CD4-positive, alpha-beta memory T cell (primary cell): ENCODE data around the gene ASIC5. TPM values are rescaled to one million over a fixed set of nuclear protein-coding genes. Genes with fewer than 3 reads are reported as not detected.

ENCODE experiments used
- CTCF ChIA-PET: fragments of 350-600 bp; sonication (Branson Sonifier 250); formaldehyde crosslinking; loops from one replicate; lab custom pipeline; 2021; ENCODE audit warnings: inconsistent platforms; ENCODE audit not compliant: partially characterized antibody; lab: Charles Lee
- POLR2A ChIA-PET: fragments of 350-600 bp; sonication (Branson Sonifier 250); formaldehyde crosslinking; loops from one replicate; lab custom pipeline; 2021; ENCODE audit not compliant: partially characterized antibody; lab: Charles Lee
- DNase-seq, 5 donors: peaks; one replicate each; pipeline versions ENCODE4 v3.0.0 to v3.0.0-alpha.2; 2020 to 2022; ENCODE audit warnings: mixed read lengths in 1 of 5
- H3K27ac ChIP-seq: one replicate; pipeline ENCODE4 v1.7.0; 2013; ENCODE audit warnings: low read depth, low read length
- H3K27me3 ChIP-seq: 2 replicates; pipeline ENCODE4 v1.7.0; 2013; ENCODE audit warnings: mild to moderate bottlenecking, low read length, moderate library complexity; ENCODE audit not compliant: insufficient read depth
- H3K36me3 ChIP-seq: 2 replicates; pipeline ENCODE4 v1.7.0; 2013; ENCODE audit warnings: mild to moderate bottlenecking, low read length, moderate library complexity; ENCODE audit not compliant: insufficient read depth
- H3K4me1 ChIP-seq: 2 replicates; pipeline ENCODE4 v1.7.0; 2013; ENCODE audit warnings: mild to moderate bottlenecking, low read length, moderate library complexity; ENCODE audit not compliant: insufficient read depth
- H3K4me3 ChIP-seq, 2 donors: one replicate each; pipeline ENCODE4 v1.7.0; 2013; ENCODE audit warnings: low read length in 2 of 2, mild to moderate bottlenecking in 1 of 2
- H3K9me3 ChIP-seq, 2 donors: one replicate each; pipeline ENCODE4 v1.7.0; 2013; ENCODE audit warnings: low read length in 2 of 2, control low read depth in 1 of 2; ENCODE audit not compliant: control insufficient read depth in 1 of 2
- H3K27ac Mint-ChIP-seq, 7 donors: one replicate each; pipeline ENCODE4 v1.8.0; 2020 to 2021; ENCODE audit warnings: mixed read lengths in 7 of 7, mild to moderate bottlenecking in 6 of 7, inconsistent platforms in 3 of 7, moderate library complexity in 3 of 7
- H3K27me3 Mint-ChIP-seq, 2 donors: one replicate each; pipeline ENCODE4 v1.8.0; 2020 to 2021; ENCODE audit warnings: mixed read lengths in 2 of 2
- H3K36me3 Mint-ChIP-seq, 2 donors: one replicate each; pipeline ENCODE4 v1.8.0; 2020 to 2021; ENCODE audit warnings: mixed read lengths in 2 of 2, inconsistent platforms in 1 of 2, mild to moderate bottlenecking in 1 of 2
- H3K4me1 Mint-ChIP-seq, 4 donors: one replicate each; pipeline ENCODE4 v1.8.0; 2020 to 2021; ENCODE audit warnings: mixed read lengths in 4 of 4, mild to moderate bottlenecking in 1 of 4
- H3K4me3 Mint-ChIP-seq, 8 donors: one replicate each; pipeline ENCODE4 v1.8.0; 2020 to 2021; ENCODE audit warnings: mixed read lengths in 8 of 8, mild to moderate bottlenecking in 7 of 8, moderate library complexity in 6 of 8, inconsistent platforms in 3 of 8
- H3K9me3 Mint-ChIP-seq, 8 donors: one replicate each; pipeline ENCODE4 v1.8.0; 2020 to 2021; ENCODE audit warnings: mixed read lengths in 8 of 8, mild to moderate bottlenecking in 5 of 8, inconsistent platforms in 3 of 8, moderate library complexity in 1 of 8
- intact Hi-C: fragments of 100-400 bp; cut with micrococcal nuclease; formaldehyde crosslinking; loops from one replicate; pipeline ENCODE4 v1.15.1; 2023
- polyA plus RNA-seq, 2 donors: library from polyadenylated mRNA; unstranded; fragments of 300-500 nt; fragmentation: Illumina TruSeq; gene quantifications; one replicate each; pipeline ENCODE4 v1.2.3, GENCODE V29; 2021
- total RNA-seq, 2 experiments: library from RNA; stranded (reverse); gene quantifications; one replicate each; pipeline ENCODE4 v1.2.3, GENCODE V29; 2021

Gene ASIC5
- total and polyA plus RNA-seq, 4 experiments from 2014 or later, result not detected

DNA sequence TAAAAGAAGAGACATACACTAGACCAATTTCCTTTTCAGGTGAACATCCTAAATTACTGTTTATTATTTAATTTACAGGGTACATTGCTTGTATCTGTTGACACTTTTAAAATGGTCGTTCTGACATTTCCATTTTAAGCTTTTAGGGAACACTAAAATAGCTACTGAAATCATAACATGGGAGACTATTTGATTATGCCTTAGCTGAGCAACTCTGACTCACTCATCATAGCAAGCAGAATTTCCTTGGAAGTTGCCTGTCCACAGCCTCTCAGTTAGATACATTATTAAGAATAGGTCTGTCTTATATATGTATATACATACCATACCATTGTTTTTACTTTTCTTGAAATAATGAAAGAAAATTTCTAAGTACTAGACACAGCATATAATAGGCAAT lies 85.3 kb downstream of the ASIC5 start:
- Mint-ChIP-seq H3K27ac (no peak overlapping the region), H3K4me3 (no peak overlapping the region), H3K9me3 (no peaks in the 10 kb centered on the region), H3K4me1 (no peaks in the 10 kb centered on the region), H3K36me3 (no peaks in the 10 kb centered on the region), H3K27me3 (peaks cover 0 to 3% of the 10 kb centered on the region in 2 donors)
- no peak overlapping the region for H3K4me3 ChIP-seq
- no peaks in the 10 kb centered on the region for H3K4me1 ChIP-seq
- no peaks in the 10 kb centered on the region for H3K36me3 ChIP-seq
- H3K27ac ChIP-seq, result no peak overlapping the region
- intact Hi-C loops, result loop anchor here (10.0 kb wide), 1 partner anchor 1226 kb away; the partner anchor contains the start of gene PLRG1
- no peaks in the 10 kb centered on the region for H3K27me3 ChIP-seq
- ChIA-PET CTCF (no interaction called here), POLR2A (no interaction called here)
- DNase-seq, result no peak
- no peaks in the 10 kb centered on the region for H3K9me3 ChIP-seq

Other genes with a start within 250 kb of the ASIC5 start
- not detected for gene GUCY1A1, start 199.4 kb downstream of the ASIC5 start, total RNA-seq
- gene GUCY1A1, start 199.4 kb downstream of the ASIC5 start, polyA plus RNA-seq, result not detected
- gene GUCY1B1, start 107.3 kb downstream of the ASIC5 start, total RNA-seq, result not detected
- not detected for gene GUCY1B1, start 107.3 kb downstream of the ASIC5 start, polyA plus RNA-seq
- not detected for gene TDO2, start 37.4 kb upstream of the ASIC5 start, total RNA-seq
- gene TDO2, start 37.4 kb upstream of the ASIC5 start, polyA plus RNA-seq, result not detected
- gene CTSO, start 87.6 kb upstream of the ASIC5 start, total RNA-seq, result 10 to 100 TPM; 12.9 to 13.1 TPM
- 10 to 100 TPM; 28.5 to 44.0 TPM for gene CTSO, start 87.6 kb upstream of the ASIC5 start, polyA plus RNA-seq